Calu3 (cell line): ENCODE measurements around the gene CELF4. TPM values are rescaled to one million over a fixed set of nuclear protein-coding genes. Genes with fewer than 3 reads are reported as not detected.

Experiments
- BruUV-seq: library from RNA; stranded (reverse); fragments of 400-500 nt; replicated peaks from 2 replicates; lab custom pipeline; 2021; lab: Mats Ljungman, UMichigan
- CTCF ChIA-PET: fragments of 300-600 bp; sonication (Branson Sonifier 250); formaldehyde crosslinking; loops from one replicate; lab custom pipeline; 2022; ENCODE audit warnings: antibody characterized with exemption; lab: Charles Lee
- DNase-seq: peaks from one replicate; pipeline ENCODE4 v3.0.0; 2022
- H3K27ac Mint-ChIP-seq: one replicate; pipeline ENCODE4 v1.8.0; 2022; ENCODE audit warnings: mixed read lengths; ENCODE audit not compliant: unreplicated experiment
- H3K27me3 Mint-ChIP-seq: one replicate; pipeline ENCODE4 v1.8.0; 2022; ENCODE audit warnings: mixed read lengths; ENCODE audit not compliant: unreplicated experiment
- H3K36me3 Mint-ChIP-seq: one replicate; pipeline ENCODE4 v1.8.0; 2022; ENCODE audit warnings: mild to moderate bottlenecking, moderate library complexity, mixed read lengths; ENCODE audit not compliant: insufficient read depth, unreplicated experiment
- H3K4me1 Mint-ChIP-seq: one replicate; pipeline ENCODE4 v1.8.0; 2022; ENCODE audit warnings: mild to moderate bottlenecking, low read depth, mixed read lengths; ENCODE audit not compliant: unreplicated experiment
- H3K4me3 Mint-ChIP-seq: one replicate; pipeline ENCODE4 v1.8.0; 2022; ENCODE audit warnings: mild to moderate bottlenecking, low read depth, moderate library complexity, mixed read lengths; ENCODE audit not compliant: unreplicated experiment
- H3K9me3 Mint-ChIP-seq: one replicate; pipeline ENCODE4 v1.8.0; 2022; ENCODE audit warnings: low read depth, mixed read lengths; ENCODE audit not compliant: unreplicated experiment
- CTCF ChIP-seq: fragments of 200-600 bp; IDR thresholded peaks from one replicate; pipeline ENCODE4 v1.8.0; 2022; ENCODE audit warnings: antibody characterized with exemption; ENCODE audit not compliant: unreplicated experiment
- intact Hi-C: fragments of 100-400 bp; cut with micrococcal nuclease; formaldehyde crosslinking; loops from one replicate; pipeline ENCODE4 v1.10.0; 2022; ENCODE audit not compliant: unreplicated experiment
- total RNA-seq: library from RNA; stranded (reverse); gene quantifications from 2 replicates; pipeline ENCODE4 v1.2.3, GENCODE V29; 2022

The CELF4 gene
- total RNA-seq, 1 experiment from 2014 or later = 7.8 TPM

GRCh38 chr18:37497853-37498518 lies 67.6 kb downstream of the CELF4 start:
- no peak for TF ChIP-seq CTCF

GRCh38 chr18:37496568-37496967 lies 69.0 kb downstream of the CELF4 start:
- CTCF ChIA-PET = no interaction called here
- H3K4me3 Mint-ChIP-seq = no peak overlapping the region
- no TSS peak for BruUV-seq
- H3K27ac Mint-ChIP-seq = no peak overlapping the region
- DNase-seq = no peak
- peaks cover 100% of the 10 kb centered on the region for H3K27me3 Mint-ChIP-seq
- H3K9me3 Mint-ChIP-seq = no peaks in the 10 kb centered on the region
- no peaks in the 10 kb centered on the region for H3K4me1 Mint-ChIP-seq
- intact Hi-C loops = no loop called here
- H3K36me3 Mint-ChIP-seq = no peaks in the 10 kb centered on the region
- TF ChIP-seq CTCF = no peak

More at GRCh38 chr18:37497853-37498518, 67.6 kb downstream of the CELF4 start:
- no TSS peak for BruUV-seq
- DNase-seq = no peak
- Mint-ChIP-seq H3K27me3 (peaks cover 100% of the 10 kb centered on the region), H3K4me3 (no peak overlapping the region), H3K4me1 (no peaks in the 10 kb centered on the region), H3K9me3 (no peaks in the 10 kb centered on the region), H3K36me3 (no peaks in the 10 kb centered on the region), H3K27ac (no peak overlapping the region)
- CTCF ChIA-PET = no interaction called here
- intact Hi-C loops = no loop called here

- H3K36me3 Mint-ChIP-seq = no peaks in the 10 kb centered on the region
- intact Hi-C loops = no loop called here
- H3K9me3 Mint-ChIP-seq = no peaks in the 10 kb centered on the region
- CTCF ChIA-PET = no interaction called here
- BruUV-seq = no TSS peak
- H3K27me3 Mint-ChIP-seq = peaks cover 100% of the 10 kb centered on the region
- no peak for TF ChIP-seq CTCF
- H3K27ac Mint-ChIP-seq = no peak overlapping the region
- no peaks in the 10 kb centered on the region for H3K4me1 Mint-ChIP-seq
- no peak overlapping the region for H3K4me3 Mint-ChIP-seq
- DNase-seq = no peak
Observed at GRCh38 chr18:37495354-37495753, 70.2 kb downstream of the CELF4 start.

- CTCF ChIA-PET = interaction anchor here (0.7 kb wide), 1 partner anchor 9 kb away, joined by 3 read pairs; no protein-coding TSS in a partner anchor
- no peak overlapping the region for H3K4me3 Mint-ChIP-seq
Observed at GRCh38 chr18:37494406-37494805, 71.2 kb downstream of the CELF4 start.

More at GRCh38 chr18:37494406-37494805, 71.2 kb downstream of the CELF4 start:
- Mint-ChIP-seq H3K9me3 (no peaks in the 10 kb centered on the region), H3K4me1 (no peaks in the 10 kb centered on the region), H3K27me3 (peaks cover 100% of the 10 kb centered on the region), H3K27ac (no peak overlapping the region), H3K36me3 (no peaks in the 10 kb centered on the region)
- BruUV-seq = no TSS peak
- intact Hi-C loops = no loop called here
- TF ChIP-seq CTCF = no peak
- DNase-seq = no peak
